HEK293T (cell line): Measurements from ENCODE around the gene TBPL1.

Source experiments
- CTCF ChIA-PET: fragments of 350-600 bp; formaldehyde crosslinking; extraction: SDS; loops from one replicate; lab custom pipeline; 2021; ENCODE audit warnings: antibody characterized with exemption, inconsistent platforms; lab: Yijun Ruan, JAX
- POLR2A ChIA-PET: fragments of 350-600 bp; formaldehyde crosslinking; extraction: SDS; loops from one replicate; lab custom pipeline; 2020; ENCODE audit warnings: antibody characterized with exemption, inconsistent platforms; lab: Yijun Ruan, JAX
- DNase-seq: peaks from one replicate; pipeline ENCODE4 v3.0.0; 2012; ENCODE audit warnings: mixed read lengths; ENCODE audit errors: extremely low spot score
- ARNT ChIP-seq: fragments of 450-650 bp; IDR thresholded peaks from 2 replicates; pipeline ENCODE4 v1.6.1; 2017; ENCODE audit warnings: mild to moderate bottlenecking
- BHLHE40 ChIP-seq: fragments of 450-650 bp; IDR thresholded peaks from 2 replicates; pipeline ENCODE4 v1.6.1; 2016; ENCODE audit warnings: mild to moderate bottlenecking, moderate library complexity, borderline replicate concordance
- CTBP1 ChIP-seq: fragments of 450-650 bp; IDR thresholded peaks from 2 replicates; pipeline ENCODE4 v1.6.1; 2016; ENCODE audit warnings: borderline replicate concordance
- ELF4 ChIP-seq: fragments of 450-650 bp; IDR thresholded peaks from 2 replicates; pipeline ENCODE4 v1.6.1; 2017; ENCODE audit warnings: antibody characterized with exemption
- FOXA1 ChIP-seq: fragments of 450-650 bp; IDR thresholded peaks from 2 replicates; pipeline ENCODE4 v1.6.1; 2016; ENCODE audit warnings: mild to moderate bottlenecking
- FOXK2 ChIP-seq: fragments of 450-650 bp; IDR thresholded peaks from 2 replicates; pipeline ENCODE4 v1.6.1; 2016; ENCODE audit warnings: mild to moderate bottlenecking
- FOXM1 ChIP-seq: fragments of 450-650 bp; IDR thresholded peaks from 2 replicates; pipeline ENCODE4 v1.6.1; 2017; ENCODE audit warnings: mild to moderate bottlenecking, borderline replicate concordance
- HDGF ChIP-seq: fragments of 450-650 bp; IDR thresholded peaks from 2 replicates; pipeline ENCODE4 v1.6.1; 2017; ENCODE audit warnings: antibody characterized with exemption, borderline replicate concordance
- L3MBTL2 ChIP-seq: fragments of 450-650 bp; conservative IDR thresholded peaks from 2 replicates; pipeline ENCODE4 v1.6.1; 2016; ENCODE audit warnings: mild to moderate bottlenecking
- LEF1 ChIP-seq: fragments of 450-650 bp; IDR thresholded peaks from 2 replicates; pipeline ENCODE4 v1.6.1; 2017; ENCODE audit warnings: mild to moderate bottlenecking, borderline replicate concordance
- NFRKB ChIP-seq: fragments of 450-650 bp; IDR thresholded peaks from 2 replicates; pipeline ENCODE4 v1.6.1; 2016; ENCODE audit warnings: mild to moderate bottlenecking, moderate library complexity
- SP1 ChIP-seq: fragments of 450-650 bp; IDR thresholded peaks from 2 replicates; pipeline ENCODE4 v1.6.1; 2017
- SUZ12 ChIP-seq: fragments of 450-650 bp; IDR thresholded peaks from 2 replicates; pipeline ENCODE4 v1.6.1; 2016; ENCODE audit warnings: mild to moderate bottlenecking
- TARDBP ChIP-seq: fragments of 450-650 bp; IDR thresholded peaks from 2 replicates; pipeline ENCODE4 v1.6.1; 2016
- ZNF384 ChIP-seq: fragments of 450-650 bp; IDR thresholded peaks from 2 replicates; pipeline ENCODE4 v1.6.1; 2016
- TF ChIP-seq, protein P1 (sequence below): fragments of 450-650 bp; IDR thresholded peaks from 2 replicates; pipeline ENCODE4 v1.6.1; 2016

TBPL1 gene

GRCh38 chr6:134031696-134032255 lies 78.8 kb downstream of the TBPL1 start:
- POLR2A ChIA-PET, result no interaction called here
- TF ChIP-seq CTBP1 (no peak), TARDBP (no peak), NFRKB (no peak), HDGF (no peak), ARNT (no peak), BHLHE40 (no peak), ELF4 (no peak)
- TF ChIP-seq, protein P1, sequence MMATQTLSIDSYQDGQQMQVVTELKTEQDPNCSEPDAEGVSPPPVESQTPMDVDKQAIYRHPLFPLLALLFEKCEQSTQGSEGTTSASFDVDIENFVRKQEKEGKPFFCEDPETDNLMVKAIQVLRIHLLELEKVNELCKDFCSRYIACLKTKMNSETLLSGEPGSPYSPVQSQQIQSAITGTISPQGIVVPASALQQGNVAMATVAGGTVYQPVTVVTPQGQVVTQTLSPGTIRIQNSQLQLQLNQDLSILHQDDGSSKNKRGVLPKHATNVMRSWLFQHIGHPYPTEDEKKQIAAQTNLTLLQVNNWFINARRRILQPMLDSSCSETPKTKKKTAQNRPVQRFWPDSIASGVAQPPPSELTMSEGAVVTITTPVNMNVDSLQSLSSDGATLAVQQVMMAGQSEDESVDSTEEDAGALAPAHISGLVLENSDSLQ, result no peak
- CTCF ChIA-PET, result no interaction called here
- DNase-seq, result no peak

DNA sequence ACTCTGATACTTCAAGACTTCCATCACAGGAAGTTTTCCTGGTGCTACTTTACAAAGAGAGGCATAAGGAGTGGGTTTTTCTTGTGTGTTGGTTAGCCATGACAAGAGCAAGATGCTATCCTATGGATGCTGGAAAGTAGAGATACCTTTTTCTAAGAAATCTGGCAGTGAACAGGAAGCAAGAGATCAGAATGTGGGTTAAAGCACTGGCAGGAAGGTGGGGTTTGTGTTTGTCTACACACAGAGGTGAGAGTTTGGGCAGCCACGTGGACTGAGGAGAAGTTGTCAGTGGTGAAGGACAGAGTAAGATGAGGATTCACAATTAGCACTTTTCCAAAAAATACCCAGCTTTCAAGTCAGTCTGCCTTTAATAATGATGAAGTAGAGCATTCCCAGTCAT lies 81.5 kb downstream of the TBPL1 start:
- DNase-seq, result no peak
- POLR2A ChIA-PET, result no interaction called here
- TF ChIP-seq FOXA1 (no peak), L3MBTL2 (no peak), NFRKB (no peak), ZNF384 (no peak), FOXM1 (no peak), ELF4 (no peak), ARNT (no peak), BHLHE40 (no peak), SP1 (no peak), FOXK2 (no peak)
- CTCF ChIA-PET, result no interaction called here

GRCh38 chr6:134034961-134035822 lies 82.2 kb downstream of the TBPL1 start:
- no peak for DNase-seq
- CTCF ChIA-PET, result no interaction called here
- POLR2A ChIA-PET, result no interaction called here
- TF ChIP-seq FOXM1 (no peak), LEF1 (no peak), FOXK2 (no peak), FOXA1 (no peak), ARNT (no peak), L3MBTL2 (no peak), TARDBP (no peak), HDGF (no peak), ZNF384 (no peak), SP1 (no peak), ELF4 (no peak)

GRCh38 chr6:134035823-134036296 lies 82.8 kb downstream of the TBPL1 start:
- POLR2A ChIA-PET, result no interaction called here
- DNase-seq, result no peak

DNA sequence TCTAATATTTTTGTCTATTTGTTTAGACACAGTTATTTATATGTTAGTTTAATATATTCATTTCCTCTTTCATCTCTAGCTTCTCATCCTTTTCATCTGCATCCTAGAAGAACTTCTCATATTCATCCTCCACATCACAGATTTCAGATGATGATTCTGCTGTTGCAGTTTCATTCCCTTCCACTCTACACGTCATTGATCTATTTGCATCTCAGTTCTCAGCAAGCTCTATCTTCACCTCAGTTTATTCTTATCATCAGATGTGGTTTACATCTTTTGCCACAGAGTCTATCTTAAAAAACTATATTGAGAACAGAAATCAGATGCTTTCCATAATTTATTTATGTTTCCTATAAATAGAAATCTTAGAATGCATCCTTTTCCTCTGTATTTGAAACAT lies 86.1 kb downstream of the TBPL1 start:
- POLR2A ChIA-PET, result no interaction called here
- no peak for DNase-seq
- TF ChIP-seq HDGF, result no peak
- no peak for TF ChIP-seq NFRKB
- TF ChIP-seq BHLHE40, result no peak
- TF ChIP-seq L3MBTL2, result no peak
- no peak for TF ChIP-seq SUZ12
- TF ChIP-seq TARDBP, result no peak
- TF ChIP-seq ZNF384, result no peak
- no peak for TF ChIP-seq ELF4
- no peak for TF ChIP-seq LEF1
- TF ChIP-seq ARNT, result no peak
- TF ChIP-seq FOXM1, result no peak
- TF ChIP-seq, protein P1, result no peak
- no peak for TF ChIP-seq FOXK2
- no peak for TF ChIP-seq FOXA1
- no peak for TF ChIP-seq SP1
- TF ChIP-seq CTBP1, result no peak
- CTCF ChIA-PET, result no interaction called here

More at GRCh38 chr6:134035823-134036296, 82.8 kb downstream of the TBPL1 start:
- CTCF ChIA-PET, result no interaction called here
- no peak for TF ChIP-seq SUZ12
- TF ChIP-seq FOXA1, result no peak
- no peak for TF ChIP-seq SP1
- TF ChIP-seq ELF4, result no peak
- TF ChIP-seq BHLHE40, result no peak
- no peak for TF ChIP-seq TARDBP
- no peak for TF ChIP-seq FOXM1
- no peak for TF ChIP-seq L3MBTL2
- TF ChIP-seq LEF1, result no peak
- no peak for TF ChIP-seq ARNT
- TF ChIP-seq FOXK2, result no peak
- no peak for TF ChIP-seq ZNF384
- no peak for TF ChIP-seq NFRKB
- TF ChIP-seq, protein P1, result no peak
